Endothelial cell of umbilical vein (primary cell): ENCODE data around the gene C1QTNF7.

ENCODE experiments used
- EZH2 ChIP-seq: IDR thresholded peaks from 2 replicates; pipeline ENCODE4 v1.6.1; 2012; ENCODE audit warnings: borderline replicate concordance, low read depth, mild to moderate bottlenecking, moderate library complexity, low read length, inconsistent platforms; ENCODE audit not compliant: severe bottlenecking
- MYC ChIP-seq: IDR thresholded peaks from one replicate; pipeline ENCODE4 v1.6.1; 2011; ENCODE audit warnings: mild to moderate bottlenecking, low read depth, low read length
- POLR2A ChIP-seq: IDR thresholded peaks from 2 replicates; pipeline ENCODE4 v1.6.1; 2012; ENCODE audit warnings: low read depth, mild to moderate bottlenecking, control low read depth, low read length
- POLR2AphosphoS5 ChIP-seq: IDR thresholded peaks from 2 replicates; pipeline ENCODE4 v1.6.1; 2012; ENCODE audit warnings: low read depth, mild to moderate bottlenecking, control low read depth, low read length, moderate library complexity; ENCODE audit not compliant: insufficient read depth
- TF ChIP-seq, protein P1 (sequence below), 2 donors: IDR thresholded peaks; 1 replicate in 1 of 2; 2 replicates in 1 of 2; pipeline ENCODE4 v1.5.1; 2011; ENCODE audit warnings: low read length in 2 of 2, mild to moderate bottlenecking in 2 of 2, moderate library complexity in 2 of 2, control low read depth in 1 of 2, inconsistent platforms in 1 of 2, low read depth in 1 of 2; ENCODE audit not compliant: insufficient read depth in 1 of 2; ENCODE audit errors: extremely low read depth in 1 of 2

DNA sequence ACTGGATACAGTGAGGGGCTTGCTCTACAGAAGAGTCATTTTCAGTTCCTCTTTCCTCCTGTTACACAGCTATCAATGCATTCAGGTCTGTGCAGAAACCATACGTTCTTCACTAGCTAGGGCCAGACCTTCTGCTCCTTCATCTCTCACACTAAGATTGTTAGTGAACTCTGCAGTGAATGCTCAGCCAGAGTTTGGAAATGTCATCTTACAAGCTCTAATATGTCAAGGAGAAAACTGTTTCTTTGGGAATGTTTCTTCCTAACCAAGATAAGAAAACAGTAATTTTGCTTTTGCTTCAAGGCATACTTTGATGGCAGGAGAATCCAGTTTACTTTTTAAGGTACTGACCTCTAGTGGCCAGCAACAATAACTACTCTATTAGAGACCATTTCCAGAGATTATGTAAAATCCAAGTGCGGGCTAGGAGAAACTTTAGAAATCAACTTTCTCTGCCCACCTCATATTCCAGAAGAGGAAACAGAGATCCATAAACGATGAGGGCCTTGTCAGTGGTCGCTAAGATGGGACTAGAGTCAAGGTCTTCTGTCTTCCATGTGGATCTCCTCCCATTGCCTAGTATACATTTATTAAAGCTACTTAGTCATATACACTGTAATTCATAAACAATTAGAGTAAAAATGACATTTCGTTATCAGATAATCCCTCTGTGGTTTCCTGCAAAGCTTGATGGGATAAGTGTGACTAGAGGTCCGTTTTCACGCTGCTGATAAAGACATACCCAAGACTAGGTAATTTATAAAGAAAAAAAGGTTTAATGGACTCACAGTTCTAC, 29.8 kb downstream of the C1QTNF7 start:
- TF ChIP-seq MYC (no peak), POLR2AphosphoS5 (no peak), POLR2A (no peak), EZH2 (no peak)
- TF ChIP-seq, protein P1, sequence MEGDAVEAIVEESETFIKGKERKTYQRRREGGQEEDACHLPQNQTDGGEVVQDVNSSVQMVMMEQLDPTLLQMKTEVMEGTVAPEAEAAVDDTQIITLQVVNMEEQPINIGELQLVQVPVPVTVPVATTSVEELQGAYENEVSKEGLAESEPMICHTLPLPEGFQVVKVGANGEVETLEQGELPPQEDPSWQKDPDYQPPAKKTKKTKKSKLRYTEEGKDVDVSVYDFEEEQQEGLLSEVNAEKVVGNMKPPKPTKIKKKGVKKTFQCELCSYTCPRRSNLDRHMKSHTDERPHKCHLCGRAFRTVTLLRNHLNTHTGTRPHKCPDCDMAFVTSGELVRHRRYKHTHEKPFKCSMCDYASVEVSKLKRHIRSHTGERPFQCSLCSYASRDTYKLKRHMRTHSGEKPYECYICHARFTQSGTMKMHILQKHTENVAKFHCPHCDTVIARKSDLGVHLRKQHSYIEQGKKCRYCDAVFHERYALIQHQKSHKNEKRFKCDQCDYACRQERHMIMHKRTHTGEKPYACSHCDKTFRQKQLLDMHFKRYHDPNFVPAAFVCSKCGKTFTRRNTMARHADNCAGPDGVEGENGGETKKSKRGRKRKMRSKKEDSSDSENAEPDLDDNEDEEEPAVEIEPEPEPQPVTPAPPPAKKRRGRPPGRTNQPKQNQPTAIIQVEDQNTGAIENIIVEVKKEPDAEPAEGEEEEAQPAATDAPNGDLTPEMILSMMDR (IDR thresholded peaks at IDR 0.05; ENCODE audit: extremely low read depth in 1 of 2, insufficient read depth in 1 of 2, low read depth in 1 of 2, low read length in 2 of 2) = peak; percentile 50 to 54
